ENCODE measurements around the gene ATG9A. TPM values are rescaled to one million over a fixed set of nuclear protein-coding genes. Genes with fewer than 3 reads are reported as not detected.

Gene ATG9A
- total and polyA plus RNA-seq, 9 of the 15 experiments (the other 6 are each of a cell fraction or from before 2014, with no cell fraction given): 0.25 to 65.6 (median 23.4) TPM

GRCh38 chr2:219177552-219178376 is 51.7 kb downstream of the ATG9A start, which contains the start of gene RETREG2 (continued):
- TF ChIP-seq ASH1L (IDR thresholded peaks at IDR 0.05; ENCODE audit: borderline replicate concordance, low read depth, partially characterized antibody) (peak; percentile 28), TAL1 (IDR thresholded peaks at IDR 0.05) (no peak), MECOM (CRISPR knock-in tag; IDR thresholded peaks at IDR 0.05) (no peak), NFXL1 (CRISPR knock-in tag; IDR thresholded peaks at IDR 0.05) (no peak), ZNF75A (CRISPR knock-in tag; IDR thresholded peaks at IDR 0.05) (no peak), CTBP1 (IDR thresholded peaks at IDR 0.05; ENCODE audit: borderline replicate concordance) (0 out of 2 replicates have a peak, but pooled peaks have one; percentile 30), EP300 (IDR thresholded peaks at IDR 0.05; ENCODE audit: low read length) (peak; percentile 6; the same call in 1 of the 2 replicates), BRD4 (IDR thresholded peaks at IDR 0.05) (no peak), SNAPC5 (CRISPR knock-in tag; IDR thresholded peaks at IDR 0.05) (no peak), PTBP1 (IDR thresholded peaks at IDR 0.05; ENCODE audit: low read depth, low read length) (no peak), ZNF785 (CRISPR knock-in tag; IDR thresholded peaks at IDR 0.05) (no peak), ZNF584 (CRISPR knock-in tag; IDR thresholded peaks at IDR 0.05; ENCODE audit: low read depth) (0 out of 2 replicates have a peak, but pooled peaks have one; percentile 51), JUND (IDR thresholded peaks at IDR 0.05; ENCODE audit: borderline replicate concordance, low read depth, low read length) (peak; percentile 75; the same call in 1 of the 2 replicates), JUND (tag; IDR thresholded peaks at IDR 0.05; ENCODE audit: borderline replicate concordance, low read depth, low read length) (peak; percentile 79; the same call in 2 of the 3 replicates), ZNF511 (CRISPR knock-in tag; IDR thresholded peaks at IDR 0.05) (no peak)
- TF ChIP-seq, protein P1, sequence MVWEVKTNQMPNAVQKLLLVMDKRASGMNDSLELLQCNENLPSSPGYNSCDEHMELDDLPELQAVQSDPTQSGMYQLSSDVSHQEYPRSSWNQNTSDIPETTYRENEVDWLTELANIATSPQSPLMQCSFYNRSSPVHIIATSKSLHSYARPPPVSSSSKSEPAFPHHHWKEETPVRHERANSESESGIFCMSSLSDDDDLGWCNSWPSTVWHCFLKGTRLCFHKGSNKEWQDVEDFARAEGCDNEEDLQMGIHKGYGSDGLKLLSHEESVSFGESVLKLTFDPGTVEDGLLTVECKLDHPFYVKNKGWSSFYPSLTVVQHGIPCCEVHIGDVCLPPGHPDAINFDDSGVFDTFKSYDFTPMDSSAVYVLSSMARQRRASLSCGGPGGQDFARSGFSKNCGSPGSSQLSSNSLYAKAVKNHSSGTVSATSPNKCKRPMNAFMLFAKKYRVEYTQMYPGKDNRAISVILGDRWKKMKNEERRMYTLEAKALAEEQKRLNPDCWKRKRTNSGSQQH (CRISPR knock-in tag; IDR thresholded peaks at IDR 0.05): peak; percentile 57; the same call in 1 of the 2 replicates
- TF ChIP-seq, protein P2, sequence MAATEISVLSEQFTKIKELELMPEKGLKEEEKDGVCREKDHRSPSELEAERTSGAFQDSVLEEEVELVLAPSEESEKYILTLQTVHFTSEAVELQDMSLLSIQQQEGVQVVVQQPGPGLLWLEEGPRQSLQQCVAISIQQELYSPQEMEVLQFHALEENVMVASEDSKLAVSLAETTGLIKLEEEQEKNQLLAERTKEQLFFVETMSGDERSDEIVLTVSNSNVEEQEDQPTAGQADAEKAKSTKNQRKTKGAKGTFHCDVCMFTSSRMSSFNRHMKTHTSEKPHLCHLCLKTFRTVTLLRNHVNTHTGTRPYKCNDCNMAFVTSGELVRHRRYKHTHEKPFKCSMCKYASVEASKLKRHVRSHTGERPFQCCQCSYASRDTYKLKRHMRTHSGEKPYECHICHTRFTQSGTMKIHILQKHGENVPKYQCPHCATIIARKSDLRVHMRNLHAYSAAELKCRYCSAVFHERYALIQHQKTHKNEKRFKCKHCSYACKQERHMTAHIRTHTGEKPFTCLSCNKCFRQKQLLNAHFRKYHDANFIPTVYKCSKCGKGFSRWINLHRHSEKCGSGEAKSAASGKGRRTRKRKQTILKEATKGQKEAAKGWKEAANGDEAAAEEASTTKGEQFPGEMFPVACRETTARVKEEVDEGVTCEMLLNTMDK (IDR thresholded peaks at IDR 0.05; ENCODE audit: borderline replicate concordance, insufficient read depth, low read depth, low read length, poor library complexity, severe bottlenecking): peak; percentile 78
- TF ChIP-seq, protein P3, sequence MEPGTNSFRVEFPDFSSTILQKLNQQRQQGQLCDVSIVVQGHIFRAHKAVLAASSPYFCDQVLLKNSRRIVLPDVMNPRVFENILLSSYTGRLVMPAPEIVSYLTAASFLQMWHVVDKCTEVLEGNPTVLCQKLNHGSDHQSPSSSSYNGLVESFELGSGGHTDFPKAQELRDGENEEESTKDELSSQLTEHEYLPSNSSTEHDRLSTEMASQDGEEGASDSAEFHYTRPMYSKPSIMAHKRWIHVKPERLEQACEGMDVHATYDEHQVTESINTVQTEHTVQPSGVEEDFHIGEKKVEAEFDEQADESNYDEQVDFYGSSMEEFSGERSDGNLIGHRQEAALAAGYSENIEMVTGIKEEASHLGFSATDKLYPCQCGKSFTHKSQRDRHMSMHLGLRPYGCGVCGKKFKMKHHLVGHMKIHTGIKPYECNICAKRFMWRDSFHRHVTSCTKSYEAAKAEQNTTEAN (CRISPR knock-in tag; IDR thresholded peaks at IDR 0.05): no peak
- TF ChIP-seq, protein P4, sequence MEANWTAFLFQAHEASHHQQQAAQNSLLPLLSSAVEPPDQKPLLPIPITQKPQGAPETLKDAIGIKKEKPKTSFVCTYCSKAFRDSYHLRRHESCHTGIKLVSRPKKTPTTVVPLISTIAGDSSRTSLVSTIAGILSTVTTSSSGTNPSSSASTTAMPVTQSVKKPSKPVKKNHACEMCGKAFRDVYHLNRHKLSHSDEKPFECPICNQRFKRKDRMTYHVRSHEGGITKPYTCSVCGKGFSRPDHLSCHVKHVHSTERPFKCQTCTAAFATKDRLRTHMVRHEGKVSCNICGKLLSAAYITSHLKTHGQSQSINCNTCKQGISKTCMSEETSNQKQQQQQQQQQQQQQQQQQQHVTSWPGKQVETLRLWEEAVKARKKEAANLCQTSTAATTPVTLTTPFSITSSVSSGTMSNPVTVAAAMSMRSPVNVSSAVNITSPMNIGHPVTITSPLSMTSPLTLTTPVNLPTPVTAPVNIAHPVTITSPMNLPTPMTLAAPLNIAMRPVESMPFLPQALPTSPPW (CRISPR knock-in tag; IDR thresholded peaks at IDR 0.05): peak; percentile 98
- TF ChIP-seq, protein P5, sequence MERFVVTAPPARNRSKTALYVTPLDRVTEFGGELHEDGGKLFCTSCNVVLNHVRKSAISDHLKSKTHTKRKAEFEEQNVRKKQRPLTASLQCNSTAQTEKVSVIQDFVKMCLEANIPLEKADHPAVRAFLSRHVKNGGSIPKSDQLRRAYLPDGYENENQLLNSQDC (CRISPR knock-in tag; IDR thresholded peaks at IDR 0.05): no peak
